Lung (tissue), 12 donors: ENCODE results near the gene GPI. TPM values are rescaled to one million over a fixed set of nuclear protein-coding genes. Genes with fewer than 3 reads are reported as not detected.

ENCODE experiments used
- ATAC-seq: fragments of 200-7000 bp; cut with Tn5 transposase; one replicate; pipeline ENCODE4 v1.9.1; 2020; ENCODE audit warnings: moderate number of reproducible peaks; ENCODE audit not compliant: insufficient read depth, low FRiP score
- DNase-seq, 3 donors: peaks; one replicate each; pipeline ENCODE4 v3.0.0-alpha.2; 2013 to 2017
- H3K27ac ChIP-seq, 2 donors: one replicate each; pipeline ENCODE4 v1.5.1; 2013; ENCODE audit warnings: mild to moderate bottlenecking in 2 of 2, moderate library complexity in 2 of 2, control low read depth in 1 of 2, inconsistent platforms in 1 of 2, low read depth in 1 of 2, low read length in 1 of 2
- H3K27me3 ChIP-seq, 3 donors: one replicate each; pipeline ENCODE4 v1.5.1; 2013; ENCODE audit warnings: low read length in 2 of 3; ENCODE audit not compliant: control insufficient read depth in 3 of 3, insufficient read depth in 3 of 3
- H3K36me3 ChIP-seq, 4 donors: one replicate each; pipeline ENCODE4 v1.5.1; 2013; ENCODE audit warnings: low read length in 4 of 4, mild to moderate bottlenecking in 1 of 4, moderate library complexity in 1 of 4; ENCODE audit not compliant: control insufficient read depth in 4 of 4, insufficient read depth in 4 of 4
- H3K4me1 ChIP-seq, 5 donors: one replicate each; pipeline ENCODE4 v1.5.1; 2013; ENCODE audit warnings: low read length in 5 of 5, mild to moderate bottlenecking in 2 of 5, moderate library complexity in 1 of 5; ENCODE audit not compliant: control insufficient read depth in 5 of 5, insufficient read depth in 5 of 5
- H3K4me3 ChIP-seq: one replicate; pipeline ENCODE4 v1.5.1; 2013; ENCODE audit warnings: mild to moderate bottlenecking, control low read depth, moderate library complexity
- H3K9ac ChIP-seq, 2 donors: one replicate each; pipeline ENCODE4 v1.5.1; 2013; ENCODE audit warnings: low read length in 2 of 2, control low read depth in 1 of 2; ENCODE audit not compliant: insufficient read depth in 1 of 2
- H3K9me3 ChIP-seq, 4 donors: one replicate each; pipeline ENCODE4 v1.5.1; 2013; ENCODE audit warnings: low read length in 3 of 4, mild to moderate bottlenecking in 1 of 4, moderate library complexity in 1 of 4; ENCODE audit not compliant: control insufficient read depth in 4 of 4, insufficient read depth in 3 of 4
- WGBS, 2 donors: extraction: QIAGEN DNeasy Blood & Tissue Kit; methylation state at CpG; one replicate each; pipeline ENCODE4 v1.1.7; 2013; 5-methylcytosine and 5-hydroxymethylcytosine counted together
- polyA plus RNA-seq, 2 donors: library from polyadenylated mRNA; stranded (reverse); fragments of 200-250 nt; gene quantifications; one replicate each; pipeline ENCODE4 v1.2.1, GENCODE V29; 2013
- total RNA-seq, 2 donors: library from RNA; depleted of rRNA in 1 of 2; stranded (reverse); fragments of >200 nt in 1 of 2; gene quantifications; one replicate each; pipeline ENCODE4 v1.2.1, GENCODE V29; 2014 to 2021
- TF ChIP-seq, protein P1 (sequence below): IDR thresholded peaks from 2 replicates; pipeline ENCODE4 v1.5.1; 2012; ENCODE audit warnings: mild to moderate bottlenecking; ENCODE audit errors: control extremely low read depth, extremely low read depth
- donor health status: control.
- donor health status: control.
- donor health status: Bipolar disorder and iron deficiency.
- donor health status: healthy.
- donor health status: DM: yes; HTN: yes; CAD: no.

Gene GPI
- total and polyA plus RNA-seq, 4 donors = 79.8 to 225 (median 121) TPM

DNA sequence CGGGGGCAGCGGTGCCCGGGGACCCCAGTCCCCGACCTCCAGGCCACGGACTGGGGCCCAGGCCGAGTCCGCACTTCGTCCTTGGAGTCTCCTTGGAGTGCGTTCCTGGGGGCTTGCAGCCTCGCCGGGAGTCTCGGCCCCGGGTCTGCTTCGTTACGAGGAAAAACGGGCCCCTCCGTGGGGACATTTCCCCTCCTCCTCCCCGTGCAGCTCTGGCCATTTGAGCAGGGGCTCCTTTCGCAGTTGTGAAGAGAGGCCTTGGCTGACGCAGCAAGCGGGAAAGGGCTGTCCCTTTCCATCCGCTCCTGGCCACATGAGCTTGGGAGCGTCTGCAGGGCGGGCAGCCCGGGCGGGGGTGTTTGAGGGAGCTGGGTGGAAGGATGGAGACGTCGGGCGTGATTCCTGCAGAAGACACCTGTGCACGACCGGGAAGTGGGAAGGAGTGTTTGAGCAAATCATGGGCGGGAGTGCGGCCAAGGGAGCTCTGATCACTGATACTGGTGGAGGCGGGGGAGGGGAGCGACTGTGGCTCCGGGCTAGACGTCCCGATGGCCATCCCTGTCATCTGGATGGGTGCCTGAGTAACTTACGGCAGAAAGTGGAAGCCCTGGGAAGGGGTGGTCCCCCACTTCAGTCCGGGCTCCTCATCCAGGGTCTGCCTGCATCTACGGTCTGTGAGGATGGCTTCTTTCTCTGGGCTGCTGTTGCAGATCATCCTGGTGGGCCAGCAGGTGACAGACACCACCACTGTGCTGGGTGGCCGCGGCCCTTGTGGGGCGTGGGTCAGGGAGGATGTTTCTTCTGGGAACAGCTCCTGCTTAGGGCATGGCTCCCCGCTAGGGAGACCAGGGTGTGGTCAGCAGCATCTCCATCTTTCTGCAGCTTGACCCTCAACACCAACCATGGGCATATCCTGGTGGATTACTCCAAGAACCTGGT is 736 bp downstream of the GPI start:
- 7 to 8% methylated on average over 42 to 45 of the region's 45 CpGs for WGBS, 2 donors
- H3K27me3 ChIP-seq = no peaks in the 10 kb centered on the region

DNA sequence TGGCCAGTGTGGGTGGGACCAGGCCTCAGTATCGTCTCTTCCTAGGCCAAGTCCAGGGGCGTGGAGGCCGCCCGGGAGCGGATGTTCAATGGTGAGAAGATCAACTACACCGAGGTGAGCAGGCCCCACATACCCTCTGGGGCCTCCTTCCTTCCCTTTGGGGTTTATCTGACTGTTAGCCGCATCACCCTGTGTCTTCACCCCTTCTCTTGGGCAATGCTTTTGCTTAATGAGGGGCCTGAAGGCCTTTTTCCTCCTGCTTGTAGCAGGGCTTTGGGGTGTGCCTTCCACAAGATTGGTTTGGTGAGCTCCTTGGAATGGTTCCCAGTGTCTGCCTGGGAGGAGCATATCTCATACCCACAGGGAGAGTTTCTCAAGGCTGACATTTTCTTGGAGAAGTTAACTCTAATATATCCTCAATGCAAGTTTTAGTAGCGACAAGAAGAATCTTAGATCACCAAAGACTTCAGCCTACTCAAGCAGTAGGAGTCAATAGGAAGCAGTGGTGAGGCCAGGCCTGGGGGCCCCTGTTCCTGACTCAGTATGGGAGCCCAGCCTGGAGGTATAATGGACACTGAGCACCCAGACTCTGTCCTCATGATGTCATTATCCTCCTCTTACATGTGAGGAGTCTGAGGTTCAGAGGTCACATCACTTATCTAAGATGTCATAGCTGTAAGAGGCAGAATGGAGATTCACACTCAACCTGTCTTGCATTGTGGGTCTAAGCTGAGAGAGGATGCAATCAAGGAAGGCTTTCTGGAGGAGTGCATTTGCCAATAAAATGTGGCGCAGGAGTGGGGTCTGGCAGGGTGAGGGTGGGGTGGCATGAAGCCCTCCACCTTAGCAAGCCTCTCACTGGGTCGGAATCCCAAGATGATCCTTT is 2.0 kb downstream of the GPI start:
- Histone ChIP-seq H3K9ac (no peak overlapping the region), H3K4me3 (no peak overlapping the region), H3K27me3 (no peaks in the 10 kb centered on the region), H3K36me3 (peaks cover 3 to 29% (median 23%) of the 10 kb centered on the region in 4 donors), H3K9me3 (no peaks in the 10 kb centered on the region), H3K4me1 (peaks cover 0 to 20% (median 9%) of the 10 kb centered on the region in 5 donors), H3K27ac (no peak overlapping the region)
- TF ChIP-seq, protein P1, sequence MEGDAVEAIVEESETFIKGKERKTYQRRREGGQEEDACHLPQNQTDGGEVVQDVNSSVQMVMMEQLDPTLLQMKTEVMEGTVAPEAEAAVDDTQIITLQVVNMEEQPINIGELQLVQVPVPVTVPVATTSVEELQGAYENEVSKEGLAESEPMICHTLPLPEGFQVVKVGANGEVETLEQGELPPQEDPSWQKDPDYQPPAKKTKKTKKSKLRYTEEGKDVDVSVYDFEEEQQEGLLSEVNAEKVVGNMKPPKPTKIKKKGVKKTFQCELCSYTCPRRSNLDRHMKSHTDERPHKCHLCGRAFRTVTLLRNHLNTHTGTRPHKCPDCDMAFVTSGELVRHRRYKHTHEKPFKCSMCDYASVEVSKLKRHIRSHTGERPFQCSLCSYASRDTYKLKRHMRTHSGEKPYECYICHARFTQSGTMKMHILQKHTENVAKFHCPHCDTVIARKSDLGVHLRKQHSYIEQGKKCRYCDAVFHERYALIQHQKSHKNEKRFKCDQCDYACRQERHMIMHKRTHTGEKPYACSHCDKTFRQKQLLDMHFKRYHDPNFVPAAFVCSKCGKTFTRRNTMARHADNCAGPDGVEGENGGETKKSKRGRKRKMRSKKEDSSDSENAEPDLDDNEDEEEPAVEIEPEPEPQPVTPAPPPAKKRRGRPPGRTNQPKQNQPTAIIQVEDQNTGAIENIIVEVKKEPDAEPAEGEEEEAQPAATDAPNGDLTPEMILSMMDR = no peak
- 32 to 77% methylated on average over 10 of the region's 10 CpGs for WGBS, 2 donors
- DNase-seq (peak; percentile 51 to 80 (median 71)), ATAC-seq (no peak)

More for the DNA sequence above, 736 bp downstream of the GPI start:
- peak overlapping the region; percentile 89 for H3K4me3 ChIP-seq
- H3K9me3 ChIP-seq = no peaks in the 10 kb centered on the region
- DNase-seq = peak; percentile 41 to 53 (median 46)
- ATAC-seq = peak; percentile 38
- peaks cover 3 to 25% (median 19%) of the 10 kb centered on the region in 4 donors for H3K36me3 ChIP-seq
- peak overlapping the region; percentile 17 to 73 for H3K9ac ChIP-seq
- peak overlapping the region; percentile 83 to 89 for H3K27ac ChIP-seq
- peaks cover 0 to 20% (median 9%) of the 10 kb centered on the region in 5 donors for H3K4me1 ChIP-seq
- TF ChIP-seq, protein P1 = no peak

DNA sequence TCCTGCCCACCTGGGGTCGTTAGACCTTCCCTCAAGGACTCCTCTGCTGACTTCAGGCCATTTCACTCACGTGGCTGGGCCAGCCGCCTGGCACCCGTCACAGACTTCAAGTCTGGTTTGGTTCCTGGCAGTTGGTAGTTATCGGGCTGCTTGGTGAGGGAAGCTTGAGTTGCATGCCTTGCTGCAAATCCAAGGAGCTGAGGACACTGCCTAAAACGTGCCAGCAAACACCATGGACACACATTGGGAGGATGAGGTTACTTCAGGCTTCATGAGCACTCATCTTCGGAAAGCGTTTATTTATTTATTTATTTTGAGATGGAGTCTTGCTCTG is 2.6 kb downstream of the GPI start:
- Histone ChIP-seq H3K4me1 (peaks cover 0 to 20% (median 9%) of the 10 kb centered on the region in 5 donors), H3K27ac (no peak overlapping the region), H3K9ac (no peak overlapping the region), H3K9me3 (no peaks in the 10 kb centered on the region), H3K27me3 (no peaks in the 10 kb centered on the region), H3K36me3 (peaks cover 3 to 29% (median 25%) of the 10 kb centered on the region in 4 donors), H3K4me3 (no peak overlapping the region)
- no peak for DNase-seq
- ATAC-seq = no peak
- TF ChIP-seq, protein P1 = no peak
- 73 to 86% methylated on average over 8 of the region's 8 CpGs for WGBS, 2 donors
